ENCODE results near the gene TEAD2. TPM values are rescaled to one million over a fixed set of nuclear protein-coding genes. Genes with fewer than 3 reads are reported as not detected.

The TEAD2 gene
- total and polyA plus RNA-seq, 2 donors (not counting 1 experiment from before 2014, with no cell fraction given), result 5.8 to 12.0 TPM

DNA sequence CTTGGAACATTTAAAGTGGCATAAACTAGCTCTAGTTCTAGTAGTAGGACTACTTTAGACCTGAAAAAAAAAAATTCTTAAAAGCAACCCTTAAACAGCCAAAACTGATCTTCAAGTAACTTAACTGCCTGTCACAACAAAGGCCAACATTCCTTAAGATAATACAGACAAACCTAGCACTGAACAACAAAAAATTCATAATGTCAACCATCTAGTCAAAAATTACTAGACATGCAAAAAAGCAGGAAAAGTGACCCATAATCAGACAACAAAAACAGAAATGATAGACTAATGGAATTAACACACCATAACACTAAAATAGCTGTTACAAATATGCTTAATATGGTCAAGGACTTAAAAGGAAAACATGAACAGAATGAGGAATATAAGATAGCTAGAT lies 43.9 kb downstream of the TEAD2 start:
- Histone ChIP-seq H3K4me1 (ENCODE audit: control insufficient read depth in 2 of 2, insufficient read depth in 2 of 2, low read length in 2 of 2) (peaks cover 9 to 13% of the 10 kb centered on the region in 2 donors), H2AFZ (ENCODE audit: insufficient read depth, low read depth, low read length, poor library complexity, severe bottlenecking) (no peak overlapping the region), H3K36me3 (replicated peaks in 1 of 2; ENCODE audit: control extremely low read depth in 1 of 2, control insufficient read depth in 1 of 2, extremely low read depth in 1 of 2, insufficient read depth in 2 of 2, low read length in 1 of 2) (peaks cover 7 to 13% of the 10 kb centered on the region in 2 experiments), H3K9me3 (ENCODE audit: control extremely low read depth in 1 of 3, control insufficient read depth in 2 of 3, insufficient read depth in 1 of 3, low read length in 2 of 3) (peaks cover 12 to 30% (median 22%) of the 10 kb centered on the region in 3 donors), H4K20me1 (ENCODE audit: control insufficient read depth, insufficient read depth, low read length, poor library complexity, severe bottlenecking) (no peaks in the 10 kb centered on the region), H3K9ac (ENCODE audit: low read length) (no peak overlapping the region), H3K27ac (ENCODE audit: low read length in 2 of 2) (no peak overlapping the region), H3K4me2 (replicated peaks; ENCODE audit: low read depth, low read length, poor library complexity, severe bottlenecking) (no peak overlapping the region), H3K79me2 (ENCODE audit: control insufficient read depth, insufficient read depth, low read length) (peaks cover 62% of the 10 kb centered on the region), H3K4me3 (ENCODE audit: control extremely low read depth in 1 of 5, extremely low read depth in 1 of 5, insufficient read depth in 1 of 5, low read depth in 2 of 5, low read length in 4 of 5) (no peak overlapping the region), H3K27me3 (replicated peaks in 1 of 4; ENCODE audit: control extremely low read depth in 1 of 4, control insufficient read depth in 3 of 4, insufficient read depth in 4 of 4, low read length in 3 of 4) (no peaks in the 10 kb centered on the region)
- H3K4me1 Mint-ChIP-seq, result peaks cover 41% of the 10 kb centered on the region
- TF ChIP-seq, protein P1, sequence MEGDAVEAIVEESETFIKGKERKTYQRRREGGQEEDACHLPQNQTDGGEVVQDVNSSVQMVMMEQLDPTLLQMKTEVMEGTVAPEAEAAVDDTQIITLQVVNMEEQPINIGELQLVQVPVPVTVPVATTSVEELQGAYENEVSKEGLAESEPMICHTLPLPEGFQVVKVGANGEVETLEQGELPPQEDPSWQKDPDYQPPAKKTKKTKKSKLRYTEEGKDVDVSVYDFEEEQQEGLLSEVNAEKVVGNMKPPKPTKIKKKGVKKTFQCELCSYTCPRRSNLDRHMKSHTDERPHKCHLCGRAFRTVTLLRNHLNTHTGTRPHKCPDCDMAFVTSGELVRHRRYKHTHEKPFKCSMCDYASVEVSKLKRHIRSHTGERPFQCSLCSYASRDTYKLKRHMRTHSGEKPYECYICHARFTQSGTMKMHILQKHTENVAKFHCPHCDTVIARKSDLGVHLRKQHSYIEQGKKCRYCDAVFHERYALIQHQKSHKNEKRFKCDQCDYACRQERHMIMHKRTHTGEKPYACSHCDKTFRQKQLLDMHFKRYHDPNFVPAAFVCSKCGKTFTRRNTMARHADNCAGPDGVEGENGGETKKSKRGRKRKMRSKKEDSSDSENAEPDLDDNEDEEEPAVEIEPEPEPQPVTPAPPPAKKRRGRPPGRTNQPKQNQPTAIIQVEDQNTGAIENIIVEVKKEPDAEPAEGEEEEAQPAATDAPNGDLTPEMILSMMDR (IDR thresholded peaks at IDR 0.05), result no peak
- H3K9me3 Mint-ChIP-seq (ENCODE audit: insufficient read depth), result peaks cover 7% of the 10 kb centered on the region
- no peak overlapping the region for H3K27ac Mint-ChIP-seq
- ChIA-PET POLR2A (interaction anchor here (0.5 to 1.0 kb wide), 6 partner anchors 10 to 133 kb away, joined by 3 to 11 read pairs (median 4); no protein-coding TSS in a partner anchor), CTCF (interaction anchor here (0.7 to 2.9 kb wide), 8 partner anchors 10 to 171 kb away, joined by 3 to 9 read pairs (median 3); partner anchors contain the start of gene CD37)
- intact Hi-C loops (cut with micrococcal nuclease), result no loop called here
- ATAC-seq (ENCODE audit: low read depth) (no peak), DNase-seq (no peak)
- H3K4me3 Mint-ChIP-seq, result no peak overlapping the region
- H3K27me3 Mint-ChIP-seq, result no peaks in the 10 kb centered on the region

DNA sequence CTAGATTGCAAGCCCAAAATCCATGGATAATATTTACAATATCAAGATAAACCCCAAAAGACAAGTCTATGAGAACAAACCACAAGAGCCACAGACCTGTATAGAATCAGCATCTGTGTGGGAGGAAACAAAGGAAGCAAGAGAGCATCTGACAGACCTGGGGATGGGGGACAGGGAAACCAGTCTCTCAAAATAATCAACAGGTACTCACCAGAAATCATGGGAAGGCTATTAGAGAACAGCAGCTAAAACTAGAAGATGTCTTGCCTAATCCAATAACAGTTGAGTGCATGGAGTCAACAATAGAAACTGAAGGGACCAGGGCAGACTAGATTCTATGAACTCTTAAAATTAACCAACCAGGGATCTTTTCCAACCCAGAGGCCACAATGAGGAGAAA lies 45.9 kb downstream of the TEAD2 start:
- Histone ChIP-seq H3K4me1 (ENCODE audit: control insufficient read depth in 2 of 2, insufficient read depth in 2 of 2, low read length in 2 of 2) (peaks cover 5 to 13% of the 10 kb centered on the region in 2 donors), H3K4me2 (replicated peaks; ENCODE audit: low read depth, low read length, poor library complexity, severe bottlenecking) (no peak overlapping the region), H3K9ac (ENCODE audit: low read length) (no peak overlapping the region), H3K27me3 (replicated peaks in 1 of 4; ENCODE audit: control extremely low read depth in 1 of 4, control insufficient read depth in 3 of 4, insufficient read depth in 4 of 4, low read length in 3 of 4) (no peaks in the 10 kb centered on the region), H3K9me3 (ENCODE audit: control extremely low read depth in 1 of 3, control insufficient read depth in 2 of 3, insufficient read depth in 1 of 3, low read length in 2 of 3) (peaks cover 7 to 21% (median 17%) of the 10 kb centered on the region in 3 donors), H3K79me2 (ENCODE audit: control insufficient read depth, insufficient read depth, low read length) (peaks cover 67% of the 10 kb centered on the region), H2AFZ (ENCODE audit: insufficient read depth, low read depth, low read length, poor library complexity, severe bottlenecking) (no peak overlapping the region), H4K20me1 (ENCODE audit: control insufficient read depth, insufficient read depth, low read length, poor library complexity, severe bottlenecking) (no peaks in the 10 kb centered on the region), H3K4me3 (ENCODE audit: control extremely low read depth in 1 of 5, extremely low read depth in 1 of 5, insufficient read depth in 1 of 5, low read depth in 2 of 5, low read length in 4 of 5) (no peak overlapping the region), H3K27ac (ENCODE audit: low read length in 2 of 2) (no peak overlapping the region), H3K36me3 (replicated peaks in 1 of 2; ENCODE audit: control extremely low read depth in 1 of 2, control insufficient read depth in 1 of 2, extremely low read depth in 1 of 2, insufficient read depth in 2 of 2, low read length in 1 of 2) (peaks cover 7 to 13% of the 10 kb centered on the region in 2 experiments)
- POLR2A ChIA-PET, result interaction anchor here (0.8 to 1.2 kb wide), 2 partner anchors 19 to 53 kb away, joined by 3 to 5 read pairs; partner anchors contain the start of gene CD37
- Mint-ChIP-seq H3K4me3 (no peak overlapping the region), H3K4me1 (peaks cover 40% of the 10 kb centered on the region), H3K27ac (no peak overlapping the region), H3K27me3 (no peaks in the 10 kb centered on the region), H3K9me3 (ENCODE audit: insufficient read depth) (peaks cover 7% of the 10 kb centered on the region)
- ATAC-seq (ENCODE audit: low read depth), result no peak
- no peak for TF ChIP-seq EZH2 (IDR thresholded peaks at IDR 0.05; ENCODE audit: borderline replicate concordance, insufficient read depth, low read depth, low read length, poor library complexity, severe bottlenecking)
- TF ChIP-seq, protein P1 (IDR thresholded peaks at IDR 0.05), result no peak
- intact Hi-C loops (cut with micrococcal nuclease), result no loop called here
- no peak for DNase-seq
- CTCF ChIA-PET, result interaction anchor here (0.7 to 2.9 kb wide), 6 partner anchors 8 to 75 kb away, joined by 3 to 12 read pairs (median 4); partner anchors contain the start of gene SLC6A16

All from B cell (primary cell).